Dendritic cell treated with granulocyte-macrophage colony-stimulating factor and Interleukin-4, amounts not matched to agents 40 ng/mL and 50 ng/mL, for 4 days (primary cell): Measurements from ENCODE around the gene ANAPC1.
A peak's percentile ranks its signal among the peaks of the same experiment; 100 is the strongest.
"Not testable (repeated sequence)": the region's sequence is repeated elsewhere in the genome, so short reads cannot be mapped to it uniquely, and the experiment has no call there.

Source experiments
- H3K27ac Mint-ChIP-seq: one replicate; pipeline ENCODE4 v1.8.0; 2022; ENCODE audit warnings: mild to moderate bottlenecking, mixed read lengths
- H3K27me3 Mint-ChIP-seq: one replicate; pipeline ENCODE4 v1.8.0; 2022; ENCODE audit warnings: mild to moderate bottlenecking, mixed read lengths
- H3K36me3 Mint-ChIP-seq: one replicate; pipeline ENCODE4 v1.8.0; 2022; ENCODE audit warnings: low read depth, mixed read lengths
- H3K4me1 Mint-ChIP-seq: one replicate; pipeline ENCODE4 v1.8.0; 2022; ENCODE audit warnings: low read depth, mixed read lengths
- H3K4me3 Mint-ChIP-seq: one replicate; pipeline ENCODE4 v1.8.0; 2022; ENCODE audit warnings: mild to moderate bottlenecking, moderate library complexity, mixed read lengths
- H3K9me3 Mint-ChIP-seq: one replicate; pipeline ENCODE4 v1.8.0; 2022; ENCODE audit warnings: mixed read lengths
- intact Hi-C: fragments of 100-400 bp; cut with micrococcal nuclease; formaldehyde crosslinking; loops from one replicate; pipeline ENCODE4 v1.15.0; 2022

The ANAPC1 gene

GRCh38 chr2:111897924-111898702 is 14.1 kb upstream of the ANAPC1 start, which contains the start of gene MERTK:
TSS of gene MERTK (plus strand) at chr2:111898607. CDS start at chr2:111898736, 129 bp downstream.
- intact Hi-C loops = no loop called here
- Mint-ChIP-seq H3K27me3 (peaks cover 41% of the 10 kb centered on the region), H3K27ac (peak within 1 kb of the TSS; percentile 80), H3K4me3 (peak within 1 kb of the TSS; percentile 80), H3K9me3 (no peaks in the 10 kb centered on the region), H3K4me1 (peaks cover 39% of the 10 kb centered on the region), H3K36me3 (no peaks in the 10 kb centered on the region)

GRCh38 chr2:111897630-111897923 is 13.6 kb upstream of the ANAPC1 start:
- intact Hi-C loops = no loop called here

GRCh38 chr2:111896576-111896975 is 12.6 kb upstream of the ANAPC1 start:
- H3K27me3 Mint-ChIP-seq = peaks cover 35% of the 10 kb centered on the region
- H3K4me3 Mint-ChIP-seq = no peak overlapping the region

More at GRCh38 chr2:111897630-111897923, 13.6 kb upstream of the ANAPC1 start:
- Mint-ChIP-seq H3K36me3 (no peaks in the 10 kb centered on the region), H3K9me3 (no peaks in the 10 kb centered on the region), H3K27ac (peak overlapping the region; percentile 80), H3K4me3 (peak overlapping the region; percentile 80), H3K27me3 (peaks cover 38% of the 10 kb centered on the region), H3K4me1 (peaks cover 35% of the 10 kb centered on the region)

GRCh38 chr2:111896024-111896423 is 12.0 kb upstream of the ANAPC1 start:
- intact Hi-C loops = no loop called here
- Mint-ChIP-seq H3K4me3 (no peak overlapping the region), H3K27me3 (peaks cover 35% of the 10 kb centered on the region)

More at GRCh38 chr2:111896576-111896975, 12.6 kb upstream of the ANAPC1 start:
- Mint-ChIP-seq H3K36me3 (no peaks in the 10 kb centered on the region), H3K27ac (peak overlapping the region; percentile 52), H3K4me1 (peaks cover 30% of the 10 kb centered on the region), H3K9me3 (no peaks in the 10 kb centered on the region)
- intact Hi-C loops = no loop called here

GRCh38 chr2:111884592-111884964 is 585 bp upstream of the ANAPC1 start:
- H3K27me3 Mint-ChIP-seq = no peaks in the 10 kb centered on the region
- H3K36me3 Mint-ChIP-seq = peaks cover 20% of the 10 kb centered on the region
- peak overlapping the region; percentile 92 for H3K4me3 Mint-ChIP-seq
- peaks cover 11% of the 10 kb centered on the region for H3K4me1 Mint-ChIP-seq
- peak overlapping the region; percentile 89 for H3K27ac Mint-ChIP-seq
- intact Hi-C loops = no loop called here
- H3K9me3 Mint-ChIP-seq = no peaks in the 10 kb centered on the region

More at GRCh38 chr2:111896024-111896423, 12.0 kb upstream of the ANAPC1 start:
- Mint-ChIP-seq H3K4me1 (peaks cover 30% of the 10 kb centered on the region), H3K36me3 (no peaks in the 10 kb centered on the region), H3K27ac (peak overlapping the region; percentile 52), H3K9me3 (no peaks in the 10 kb centered on the region)

GRCh38 chr2:111872806-111873205 is 11.2 kb downstream of the ANAPC1 start:
- peaks cover 46% of the 10 kb centered on the region for H3K36me3 Mint-ChIP-seq
- H3K4me1 Mint-ChIP-seq, H3K27ac Mint-ChIP-seq, H3K4me3 Mint-ChIP-seq, H3K9me3 Mint-ChIP-seq, H3K27me3 Mint-ChIP-seq, intact Hi-C loops: not testable (repeated sequence)

GRCh38 chr2:111865124-111865523 is 18.9 kb downstream of the ANAPC1 start:
- H3K9me3 Mint-ChIP-seq, H3K4me1 Mint-ChIP-seq, H3K27ac Mint-ChIP-seq, H3K4me3 Mint-ChIP-seq, H3K27me3 Mint-ChIP-seq, intact Hi-C loops: not testable (repeated sequence)
- H3K36me3 Mint-ChIP-seq = peaks cover 55% of the 10 kb centered on the region

GRCh38 chr2:111860005-111860404 is 24.0 kb downstream of the ANAPC1 start:
- intact Hi-C loops, H3K9me3 Mint-ChIP-seq, H3K27ac Mint-ChIP-seq, H3K4me3 Mint-ChIP-seq, H3K27me3 Mint-ChIP-seq, H3K4me1 Mint-ChIP-seq: not testable (repeated sequence)
- H3K36me3 Mint-ChIP-seq = peaks cover 60% of the 10 kb centered on the region

GRCh38 chr2:111852544-111852943 is 31.4 kb downstream of the ANAPC1 start:
- H3K27me3 Mint-ChIP-seq, H3K27ac Mint-ChIP-seq, H3K4me3 Mint-ChIP-seq, H3K9me3 Mint-ChIP-seq, H3K4me1 Mint-ChIP-seq, intact Hi-C loops: not testable (repeated sequence)
- H3K36me3 Mint-ChIP-seq = peaks cover 81% of the 10 kb centered on the region

GRCh38 chr2:111850646-111851045 is 33.3 kb downstream of the ANAPC1 start:
- intact Hi-C loops, H3K4me1 Mint-ChIP-seq, H3K27ac Mint-ChIP-seq, H3K4me3 Mint-ChIP-seq, H3K27me3 Mint-ChIP-seq, H3K9me3 Mint-ChIP-seq: not testable (repeated sequence)
- peaks cover 70% of the 10 kb centered on the region for H3K36me3 Mint-ChIP-seq

- H3K9me3 Mint-ChIP-seq, H3K4me1 Mint-ChIP-seq, H3K4me3 Mint-ChIP-seq, intact Hi-C loops, H3K27me3 Mint-ChIP-seq, H3K27ac Mint-ChIP-seq: not testable (repeated sequence)
- H3K36me3 Mint-ChIP-seq = peaks cover 59% of the 10 kb centered on the region
Measured at GRCh38 chr2:111839625-111840282, 44.2 kb downstream of the ANAPC1 start.

GRCh38 chr2:111838992-111839391 is 45.0 kb downstream of the ANAPC1 start:
- H3K4me3 Mint-ChIP-seq, H3K9me3 Mint-ChIP-seq, intact Hi-C loops, H3K4me1 Mint-ChIP-seq, H3K27ac Mint-ChIP-seq, H3K27me3 Mint-ChIP-seq: not testable (repeated sequence)
- H3K36me3 Mint-ChIP-seq = peaks cover 65% of the 10 kb centered on the region

- H3K4me3 Mint-ChIP-seq, H3K9me3 Mint-ChIP-seq, H3K27me3 Mint-ChIP-seq, intact Hi-C loops, H3K4me1 Mint-ChIP-seq, H3K27ac Mint-ChIP-seq: not testable (repeated sequence)
- H3K36me3 Mint-ChIP-seq = peaks cover 55% of the 10 kb centered on the region
Measured at GRCh38 chr2:111834221-111834620, 49.8 kb downstream of the ANAPC1 start.

GRCh38 chr2:111830479-111830878 is 53.5 kb downstream of the ANAPC1 start:
- H3K9me3 Mint-ChIP-seq, H3K4me3 Mint-ChIP-seq, intact Hi-C loops, H3K4me1 Mint-ChIP-seq, H3K27me3 Mint-ChIP-seq, H3K27ac Mint-ChIP-seq: not testable (repeated sequence)
- peaks cover 62% of the 10 kb centered on the region for H3K36me3 Mint-ChIP-seq
